ENCODE measurements around the gene LCORL.
"Not testable (repeated sequence)": the region's sequence is repeated elsewhere in the genome, so short reads cannot be mapped to it uniquely, and the experiment has no call there.

LCORL gene

DNA sequence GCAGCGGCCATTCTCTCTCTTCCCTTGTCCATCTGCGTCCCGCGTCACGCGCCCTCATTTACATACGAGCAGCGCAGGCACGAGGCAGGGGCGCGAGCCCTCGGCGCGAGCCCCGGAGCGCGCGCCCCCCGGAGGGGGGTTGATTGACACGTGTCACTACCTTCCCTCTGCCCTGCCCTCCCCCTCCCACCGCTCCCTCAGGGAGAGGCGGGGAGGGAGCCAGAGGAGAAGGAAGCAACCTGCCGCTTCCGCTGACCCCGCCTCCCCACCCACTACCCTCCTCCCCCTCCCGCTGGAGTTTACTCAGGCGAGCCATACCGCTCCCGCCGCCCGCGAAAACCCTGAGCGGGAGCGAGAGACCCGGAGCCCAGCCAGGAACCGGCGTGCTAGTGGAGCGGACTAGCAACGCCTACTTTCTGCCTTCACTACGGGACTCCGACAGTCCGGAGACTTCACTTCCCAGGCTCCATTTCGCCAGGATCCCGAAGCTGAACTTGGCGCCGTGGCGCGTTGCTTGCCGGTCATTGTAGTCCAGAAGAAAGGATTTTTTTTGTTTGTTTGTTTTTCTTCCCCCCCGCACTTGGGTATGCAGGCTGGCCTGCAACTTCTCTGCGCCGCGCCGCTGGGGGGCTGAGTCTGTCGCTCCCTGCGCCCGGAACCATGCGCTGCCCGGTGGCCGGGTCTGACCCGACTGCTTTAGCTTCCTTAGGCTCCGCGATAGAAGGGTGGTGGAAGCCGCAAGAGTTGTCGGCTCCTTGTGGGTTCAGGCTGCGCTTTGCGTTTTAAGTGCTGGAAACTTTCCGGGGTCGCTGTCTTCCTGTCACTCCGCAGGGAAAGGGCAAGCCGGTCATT is at the start of gene LCORL:
Gene LCORL, minus strand, starts transcription at position 36 of the 852 bp plus-strand sequence. Its CDS starts 4 bp downstream, at position 32.
- peak; percentile 93 for DNase-seq

- DNase-seq, result no peak
These were observed 48.3 kb upstream of the LCORL start for GRCh38 chr4:18069810-18070209.

GRCh38 chr4:18067031-18067430 is 45.5 kb upstream of the LCORL start:
- no peak for DNase-seq

DNA sequence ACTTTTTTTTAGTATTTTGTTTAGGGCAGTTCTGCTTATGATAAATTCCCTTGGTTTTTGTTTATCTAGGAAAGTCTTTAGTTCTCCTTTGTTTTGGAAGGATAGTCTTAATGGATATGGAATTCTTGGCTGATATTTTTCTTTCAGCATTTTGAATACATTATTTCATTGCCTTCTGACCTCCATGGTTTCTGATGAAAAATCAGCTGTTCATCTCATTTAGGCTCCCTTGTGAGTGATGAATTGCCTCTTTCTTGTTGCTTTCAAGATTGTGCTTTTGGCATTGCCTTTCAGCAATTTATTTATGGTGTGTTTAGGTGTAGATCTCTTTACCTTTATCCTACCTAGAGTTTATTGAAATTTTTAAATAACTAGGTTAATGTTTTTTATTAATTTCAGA is 41.5 kb upstream of the LCORL start:
- no peak for DNase-seq

DNA sequence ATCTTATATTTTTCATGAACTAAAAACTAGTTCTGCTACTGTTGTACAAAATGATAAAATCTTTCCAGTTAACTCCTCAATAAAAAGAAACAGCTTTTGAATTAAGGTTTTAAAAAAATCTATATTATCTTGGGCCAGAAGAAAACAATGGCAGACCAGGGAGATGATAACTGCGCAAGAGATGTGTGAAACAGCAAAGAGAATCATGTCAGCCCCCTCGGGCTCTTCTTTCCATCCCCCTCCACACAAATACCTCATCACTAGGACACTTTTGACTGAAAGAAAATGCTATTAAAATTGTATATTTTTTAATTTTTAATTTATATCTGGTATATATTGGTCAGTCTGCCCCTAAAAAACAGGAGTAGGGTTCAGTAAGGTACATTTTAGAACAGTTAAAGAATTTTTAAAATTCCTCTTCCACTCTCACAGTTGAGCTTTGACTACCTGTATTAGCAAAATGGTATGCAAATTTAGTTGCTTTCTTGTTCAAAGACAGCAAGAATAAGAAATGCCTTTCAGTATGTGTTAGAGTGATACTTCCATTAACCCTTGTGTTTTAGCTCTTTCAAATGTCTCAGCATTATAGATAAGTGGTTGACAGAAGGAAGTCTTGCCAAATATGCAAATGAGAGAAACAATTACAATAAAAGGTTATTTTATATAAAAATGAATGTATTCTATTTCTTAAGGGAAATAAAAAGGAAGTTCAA is 36.4 kb upstream of the LCORL start:
- DNase-seq, result no peak

DNA sequence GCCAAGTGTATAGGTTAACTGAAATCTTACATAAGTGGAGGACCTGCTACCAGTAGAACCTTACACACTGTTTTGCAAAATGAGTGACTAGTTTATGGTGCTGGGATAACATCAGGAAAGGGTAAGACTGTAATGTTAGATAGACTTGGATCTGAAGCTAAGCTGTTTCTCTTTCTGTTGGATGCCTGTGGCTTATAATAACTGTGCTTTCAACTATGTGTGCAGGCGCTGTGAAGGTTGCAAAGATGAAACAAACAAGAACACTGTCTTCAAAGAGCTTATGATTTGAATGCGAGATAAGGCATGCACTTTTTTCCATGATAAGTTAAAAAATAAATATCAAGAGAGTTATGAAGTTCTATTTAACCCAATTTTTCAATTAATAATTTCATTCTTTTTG is 34.5 kb upstream of the LCORL start:
- no peak for DNase-seq

GRCh38 chr4:18052158-18052557 is 30.6 kb upstream of the LCORL start:
- DNase-seq, result no peak

- no peak for DNase-seq
These were observed 29.7 kb upstream of the LCORL start for GRCh38 chr4:18051281-18051680.

DNA sequence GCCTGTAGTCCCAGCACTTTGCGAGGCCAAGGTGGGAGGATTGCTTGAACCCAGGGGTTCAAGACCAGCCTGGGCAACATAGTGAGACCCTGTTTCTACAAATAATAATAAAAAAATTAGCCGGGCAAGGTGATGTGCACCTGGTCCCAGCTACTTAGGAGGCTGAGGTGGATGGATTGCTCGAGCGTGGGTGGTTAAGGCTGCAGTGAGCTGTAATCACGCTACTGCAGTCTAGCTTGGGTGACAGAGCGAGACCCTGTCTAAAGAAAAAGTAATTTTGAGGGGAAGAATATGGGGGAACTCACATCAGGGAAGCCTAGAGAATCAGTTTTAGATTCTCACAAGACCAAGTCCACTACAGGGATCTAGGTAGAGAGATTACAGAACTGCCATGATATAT is 28.9 kb upstream of the LCORL start:
- DNase-seq, result no peak

- no peak for DNase-seq
These were observed 27.9 kb upstream of the LCORL start for GRCh38 chr4:18049446-18049845.

GRCh38 chr4:18042754-18043153 is 21.2 kb upstream of the LCORL start:
- DNase-seq, result no peak

- no peak for DNase-seq
These were observed 20.5 kb upstream of the LCORL start for GRCh38 chr4:18042012-18042411.

- DNase-seq, result no peak
These were observed 19.6 kb upstream of the LCORL start for GRCh38 chr4:18041114-18041513.

DNA sequence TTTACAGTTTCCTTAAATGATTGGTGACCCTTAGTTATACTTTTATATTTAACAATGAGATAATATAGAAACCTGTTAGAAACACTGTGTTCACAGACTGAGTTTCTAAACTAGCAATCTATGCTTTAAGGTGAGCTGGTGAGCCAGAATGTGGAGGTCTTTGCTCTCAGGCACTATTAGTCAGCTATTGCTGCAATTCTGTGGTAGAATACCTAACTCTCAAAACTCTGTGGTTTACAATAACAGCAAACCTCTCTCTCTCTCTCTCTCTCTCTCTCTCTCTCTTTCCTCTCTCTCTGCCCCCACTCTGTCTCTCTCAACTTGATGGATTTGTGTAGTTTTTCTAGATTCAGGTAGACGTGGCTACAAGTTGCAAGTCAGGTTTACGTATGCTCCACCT is 17.6 kb upstream of the LCORL start:
- no peak for DNase-seq

GRCh38 chr4:18036369-18036768 is 14.8 kb upstream of the LCORL start:
- DNase-seq, result not testable (repeated sequence)

GRCh38 chr4:18034099-18034498 is 12.5 kb upstream of the LCORL start:
- no peak for DNase-seq

GRCh38 chr4:18033111-18034085 is 11.8 kb upstream of the LCORL start:
- DNase-seq, result no peak

DNA sequence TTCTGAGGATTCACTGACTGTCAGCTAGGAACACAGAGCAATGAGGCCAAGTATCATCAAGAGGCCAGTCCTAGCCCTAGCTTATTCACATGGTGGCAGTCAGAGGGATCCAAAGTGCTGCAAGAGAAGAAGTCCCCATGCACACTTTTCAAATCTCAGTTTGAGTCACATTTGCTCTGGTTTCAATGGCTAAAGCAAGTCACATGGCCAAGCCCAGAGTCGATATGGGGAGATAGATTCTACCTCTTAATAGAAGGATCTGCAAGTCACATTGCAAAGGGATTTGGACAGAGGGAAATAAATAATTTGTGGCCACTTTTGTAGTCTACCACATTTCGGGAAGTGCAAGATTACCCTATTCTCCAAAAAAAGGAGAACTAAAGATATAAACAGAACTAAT is 3.7 kb upstream of the LCORL start:
- DNase-seq, result no peak

- no peak for DNase-seq
These were observed 1.1 kb upstream of the LCORL start for GRCh38 chr4:18022572-18023050.

DNA sequence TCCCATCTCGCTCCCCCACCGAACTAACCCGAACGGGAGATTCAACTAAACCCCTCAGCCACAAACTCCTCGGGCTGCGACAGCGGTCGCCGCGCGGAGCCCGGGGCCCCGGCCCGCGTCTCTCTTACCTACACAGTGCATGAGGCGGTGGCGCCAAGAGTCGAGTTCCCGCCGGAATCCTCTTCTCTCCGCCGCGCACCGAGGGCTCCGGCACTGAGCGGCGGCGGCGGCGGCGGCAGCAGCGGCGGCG is 160 bp downstream of the LCORL start:
- DNase-seq, result no peak

- DNase-seq, result peak; percentile 35
These were observed 685 bp downstream of the LCORL start for GRCh38 chr4:18020671-18021469.

DNA sequence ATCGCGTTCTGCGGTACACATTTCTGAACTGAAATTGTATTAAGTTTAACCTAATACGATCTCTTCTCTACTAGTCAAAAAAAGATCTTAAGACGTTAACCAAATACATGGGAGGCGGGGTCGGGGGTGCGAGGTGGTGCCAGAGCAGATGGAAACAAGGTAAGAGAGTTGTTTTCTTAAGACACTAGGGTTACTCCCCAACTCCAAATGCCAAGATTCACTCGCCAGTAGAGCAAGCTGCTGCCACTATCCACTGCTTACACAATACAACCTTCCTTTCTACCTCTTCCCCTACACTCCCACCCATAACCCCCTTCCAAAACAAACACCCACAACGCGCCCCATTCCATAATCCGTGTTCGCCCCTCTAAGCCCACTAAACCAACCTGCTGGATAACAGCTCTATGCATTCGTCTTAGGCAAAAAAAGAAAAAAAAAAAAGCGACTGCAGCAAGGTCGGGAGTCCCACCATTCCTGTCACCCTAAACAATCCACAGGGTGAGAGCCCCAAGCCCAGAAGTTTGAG is 1.3 kb downstream of the LCORL start:
- DNase-seq, result peak; percentile 19

Data from DMS 273 treated with DMSO at 0.1 percent for 48 hours (cell line).